ENCODE results near the gene HOOK2. TPM values are rescaled to one million over a fixed set of nuclear protein-coding genes. Genes with fewer than 3 reads are reported as not detected.

The HOOK2 gene
- total and polyA plus RNA-seq, 12 donors: 6.3 to 99.7 (median 29.1) TPM

DNA sequence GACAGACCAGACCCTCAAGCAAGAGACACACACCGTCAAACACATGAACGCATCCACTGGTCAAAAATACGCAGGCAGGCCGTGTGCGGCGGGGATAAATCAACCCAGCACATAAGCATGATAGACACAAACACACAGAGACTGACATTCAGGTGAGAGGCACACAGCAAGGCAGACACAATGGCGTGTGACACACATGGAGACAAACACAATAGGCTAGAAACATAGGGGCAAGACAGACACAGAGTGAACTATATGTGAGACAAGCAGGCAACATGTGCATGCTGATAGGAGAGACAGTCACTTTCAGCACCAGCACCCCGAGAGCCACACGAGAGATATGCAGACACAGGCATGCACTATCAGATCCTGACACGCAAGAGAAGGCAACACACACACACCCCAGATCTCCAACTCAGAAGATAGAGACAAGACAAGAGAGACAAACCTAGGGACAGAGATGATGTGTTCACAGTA lies 9.1 kb upstream of the HOOK2 start:
- DNase-seq: no peak
- Histone ChIP-seq H3K27me3 (no peaks in the 10 kb centered on the region), H3K9me3 (replicated peaks in 1 of 3) (no peaks in the 10 kb centered on the region), H3K4me1 (replicated peaks in 1 of 2) (peaks cover 34 to 64% of the 10 kb centered on the region in 2 donors), H3K36me3 (replicated peaks in 1 of 2) (no peaks in the 10 kb centered on the region), H3K4me3 (no peak overlapping the region), H3K27ac (peak overlapping the region; percentile 81 to 99 (median 91))
- intact Hi-C loops (cut with DNase I): no loop called here
- no peak for TF ChIP-seq POLR2A (IDR thresholded peaks at IDR 0.05)
- TF ChIP-seq, protein P1, sequence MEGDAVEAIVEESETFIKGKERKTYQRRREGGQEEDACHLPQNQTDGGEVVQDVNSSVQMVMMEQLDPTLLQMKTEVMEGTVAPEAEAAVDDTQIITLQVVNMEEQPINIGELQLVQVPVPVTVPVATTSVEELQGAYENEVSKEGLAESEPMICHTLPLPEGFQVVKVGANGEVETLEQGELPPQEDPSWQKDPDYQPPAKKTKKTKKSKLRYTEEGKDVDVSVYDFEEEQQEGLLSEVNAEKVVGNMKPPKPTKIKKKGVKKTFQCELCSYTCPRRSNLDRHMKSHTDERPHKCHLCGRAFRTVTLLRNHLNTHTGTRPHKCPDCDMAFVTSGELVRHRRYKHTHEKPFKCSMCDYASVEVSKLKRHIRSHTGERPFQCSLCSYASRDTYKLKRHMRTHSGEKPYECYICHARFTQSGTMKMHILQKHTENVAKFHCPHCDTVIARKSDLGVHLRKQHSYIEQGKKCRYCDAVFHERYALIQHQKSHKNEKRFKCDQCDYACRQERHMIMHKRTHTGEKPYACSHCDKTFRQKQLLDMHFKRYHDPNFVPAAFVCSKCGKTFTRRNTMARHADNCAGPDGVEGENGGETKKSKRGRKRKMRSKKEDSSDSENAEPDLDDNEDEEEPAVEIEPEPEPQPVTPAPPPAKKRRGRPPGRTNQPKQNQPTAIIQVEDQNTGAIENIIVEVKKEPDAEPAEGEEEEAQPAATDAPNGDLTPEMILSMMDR (IDR thresholded peaks at IDR 0.05): no peak
- WGBS, 4 donors: 46 to 49% (median 46%) methylated on average over 10 of the region's 10 CpGs

DNA sequence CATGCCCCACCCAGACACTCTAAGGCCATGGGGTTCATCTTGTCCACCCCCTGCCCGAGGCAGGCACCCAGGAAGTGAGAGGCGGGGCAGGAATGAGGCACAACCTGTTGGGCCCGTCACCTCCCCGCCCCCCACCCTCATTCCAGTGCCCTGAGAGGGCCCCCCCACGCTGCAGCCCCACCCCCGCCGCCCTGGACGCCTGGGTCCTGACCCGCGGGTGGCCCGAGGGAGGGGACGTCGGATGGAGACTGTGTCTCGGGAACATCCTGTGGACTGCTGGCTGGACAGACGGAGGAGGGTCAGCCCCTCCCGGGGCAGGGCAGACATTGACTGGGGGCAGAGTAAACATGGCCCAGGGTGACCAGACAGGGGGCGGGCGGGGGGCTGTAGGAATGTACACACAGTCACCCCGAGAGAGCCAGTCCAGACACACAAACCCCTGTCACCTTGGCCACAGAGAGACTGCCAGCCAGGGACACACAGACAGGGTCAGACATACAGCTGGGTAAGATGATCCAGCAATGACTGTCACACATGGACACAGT lies 8.6 kb upstream of the HOOK2 start:
- Histone ChIP-seq H3K4me1 (replicated peaks in 1 of 2) (peaks cover 34 to 64% of the 10 kb centered on the region in 2 donors), H3K9me3 (replicated peaks in 1 of 3) (no peaks in the 10 kb centered on the region), H3K27ac (peak overlapping the region; percentile 81 to 99 (median 91)), H3K27me3 (no peaks in the 10 kb centered on the region), H3K4me3 (peak overlapping the region in 1 of 4 donors; percentile 54), H3K36me3 (replicated peaks in 1 of 2) (no peaks in the 10 kb centered on the region)
- 0 to 20% (median 12%) methylated on average over 1 to 19 of the region's 19 CpGs; no CpG with 5 or more reads in 1 of the 4 donors for WGBS, 4 donors
- DNase-seq: peak in 6 of 7 donors; percentile 53 to 80 (median 67)
- TF ChIP-seq POLR2A (IDR thresholded peaks at IDR 0.05): no peak
- TF ChIP-seq, protein P1 (IDR thresholded peaks at IDR 0.05): no peak
- intact Hi-C loops (cut with DNase I): no loop called here

DNA sequence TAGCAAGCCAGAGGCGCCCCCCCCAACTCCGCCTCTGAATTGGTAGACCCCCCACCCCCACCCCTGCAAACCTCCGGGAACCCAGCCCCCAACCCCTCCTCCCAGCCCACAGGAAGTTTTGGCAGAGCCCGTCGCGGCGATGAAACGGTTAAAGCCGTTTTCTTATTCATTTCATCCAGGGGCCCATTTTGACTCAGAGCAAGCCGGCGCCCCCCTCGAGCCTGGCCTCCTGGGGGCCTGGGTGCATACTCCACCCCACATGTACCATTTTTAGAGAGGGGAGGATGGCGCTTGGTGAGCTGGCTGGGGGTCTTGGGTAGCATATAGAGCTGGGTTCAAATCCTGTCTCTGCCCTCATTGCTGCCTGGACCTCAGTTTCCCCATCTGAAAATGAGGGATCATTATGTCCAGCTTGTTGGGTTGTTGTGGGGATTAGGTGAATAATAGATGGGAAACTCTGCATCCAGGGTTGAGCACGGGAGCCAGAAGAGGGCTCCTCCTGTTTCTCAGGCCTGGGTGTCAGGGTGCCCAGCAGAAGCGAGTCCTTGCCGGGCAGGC lies 8.0 kb upstream of the HOOK2 start:
- H3K36me3 ChIP-seq (replicated peaks in 1 of 2): no peaks in the 10 kb centered on the region
- peaks cover 35 to 64% of the 10 kb centered on the region in 2 donors for H3K4me1 ChIP-seq (replicated peaks in 1 of 2)
- intact Hi-C loops (cut with DNase I): no loop called here
- DNase-seq: peak in 1 of 7 donors; percentile 70
- H3K27ac ChIP-seq: peak overlapping the region; percentile 81 to 99 (median 91)
- WGBS, 4 donors: 5 to 11% (median 8%) methylated on average over 4 to 16 of the region's 16 CpGs
- no peak for TF ChIP-seq POLR2A (IDR thresholded peaks at IDR 0.05)
- TF ChIP-seq, protein P1 (IDR thresholded peaks at IDR 0.05): no peak
- peak overlapping the region in 1 of 4 donors; percentile 54 for H3K4me3 ChIP-seq
- H3K27me3 ChIP-seq: no peaks in the 10 kb centered on the region
- no peaks in the 10 kb centered on the region for H3K9me3 ChIP-seq (replicated peaks in 1 of 3)

DNA sequence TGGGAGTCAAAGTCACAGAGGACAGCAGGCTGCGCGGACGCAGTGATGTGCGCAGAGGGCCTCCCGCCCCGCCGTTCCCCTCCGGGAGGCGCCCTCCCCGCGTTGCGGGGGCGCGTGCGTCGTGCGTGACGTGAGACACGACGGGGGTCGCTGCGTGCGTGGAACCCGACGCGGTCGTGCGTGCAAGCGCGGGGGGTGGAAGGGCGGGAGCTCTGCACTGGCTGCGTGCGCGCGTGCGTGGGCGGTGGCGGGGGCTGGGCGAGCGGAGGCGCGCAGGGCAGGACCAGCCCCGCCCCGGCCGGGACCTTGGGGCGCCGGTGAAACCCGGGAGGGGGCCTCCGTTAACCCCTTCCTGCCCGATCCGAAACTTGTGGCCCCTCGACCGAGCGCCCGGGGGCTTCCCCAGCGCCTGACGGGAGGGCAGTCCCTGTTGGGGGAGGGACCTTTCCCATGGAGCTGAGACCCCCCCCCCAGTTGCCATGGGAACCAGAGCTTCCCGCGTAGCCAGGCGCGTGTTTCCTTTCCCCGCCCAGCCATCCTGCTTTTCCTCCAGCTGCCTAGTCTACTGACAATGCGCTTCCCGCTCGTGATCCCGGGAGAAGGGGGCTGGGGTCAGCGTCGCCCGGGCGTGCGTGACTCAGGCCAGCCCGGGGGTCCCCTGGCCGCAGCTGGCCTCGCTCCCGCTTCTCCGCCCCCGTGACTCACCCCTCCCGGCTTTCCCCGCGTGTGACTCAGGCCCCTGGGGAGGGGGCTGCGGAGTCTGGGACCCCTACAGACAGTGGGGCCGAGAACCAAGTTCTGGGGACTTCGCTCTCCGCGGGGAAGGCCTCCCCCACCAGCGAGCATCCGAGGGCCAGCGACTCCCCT lies 7.3 kb upstream of the HOOK2 start:
- H3K36me3 ChIP-seq (replicated peaks in 1 of 2): no peaks in the 10 kb centered on the region
- intact Hi-C loops (cut with DNase I): no loop called here
- H3K4me1 ChIP-seq (replicated peaks in 1 of 2): peaks cover 32 to 62% of the 10 kb centered on the region in 2 donors
- no peaks in the 10 kb centered on the region for H3K27me3 ChIP-seq
- 0 to 2% (median 1%) methylated on average over 18 to 88 of the region's 88 CpGs; no CpG with 5 or more reads in 1 of the 4 donors for WGBS, 4 donors
- H3K9me3 ChIP-seq (replicated peaks in 1 of 3): no peaks in the 10 kb centered on the region
- DNase-seq: peak; percentile 89 to 96 (median 92)
- H3K27ac ChIP-seq: peak overlapping the region; percentile 81 to 99 (median 91)
- peak overlapping the region in 2 of 4 donors; percentile 17 to 54 for H3K4me3 ChIP-seq
- TF ChIP-seq POLR2A (IDR thresholded peaks at IDR 0.05): peak; percentile 73 to 75
- TF ChIP-seq, protein P1 (IDR thresholded peaks at IDR 0.05): peak in 1 of 6 experiments; percentile 2
